NCI-H510A (cell line): ENCODE data around the gene STARD3.
"Not testable (repeated sequence)": the region's sequence is repeated elsewhere in the genome, so short reads cannot be mapped to it uniquely, and the experiment has no call there.

ENCODE experiments used
- DNase-seq: peaks from one replicate; lab custom pipeline; 2025; lab: John Stamatoyannopoulos, UW

Gene STARD3

GRCh38 chr17:39636927-39637736 lies at the start of gene STARD3:
STARD3 (plus strand) TSS chr17:39637144; CDS start chr17:39653532, 16,388 bp downstream.
- DNase-seq, result peak; percentile 90

- not testable (repeated sequence) for DNase-seq
Measured at GRCh38 chr17:39590180-39590579, 46.8 kb upstream of the STARD3 start.

GRCh38 chr17:39591958-39592954 lies 44.7 kb upstream of the STARD3 start:
- peak; percentile 64 for DNase-seq

GRCh38 chr17:39593371-39593770 lies 43.6 kb upstream of the STARD3 start:
- DNase-seq, result no peak

- no peak for DNase-seq
Measured at GRCh38 chr17:39595294-39595693, 41.6 kb upstream of the STARD3 start.

- DNase-seq, result no peak
Measured at GRCh38 chr17:39595928-39596510, 40.9 kb upstream of the STARD3 start.

- no peak for DNase-seq
Measured at GRCh38 chr17:39596543-39597267, 40.2 kb upstream of the STARD3 start.

GRCh38 chr17:39597372-39598046 lies 39.4 kb upstream of the STARD3 start:
- no peak for DNase-seq

GRCh38 chr17:39598047-39598481 lies 38.9 kb upstream of the STARD3 start:
- no peak for DNase-seq

- DNase-seq, result no peak
Measured at GRCh38 chr17:39598630-39599003, 38.3 kb upstream of the STARD3 start.

GRCh38 chr17:39599004-39599664 lies 37.8 kb upstream of the STARD3 start:
- DNase-seq, result no peak

- DNase-seq, result no peak
Measured at GRCh38 chr17:39599665-39600231, 37.2 kb upstream of the STARD3 start.

- DNase-seq, result no peak
Measured at GRCh38 chr17:39600288-39600996, 36.5 kb upstream of the STARD3 start.

GRCh38 chr17:39600997-39601597 lies 35.8 kb upstream of the STARD3 start:
- no peak for DNase-seq

- DNase-seq, result no peak
Measured at GRCh38 chr17:39601758-39602532, 35.0 kb upstream of the STARD3 start.

- no peak for DNase-seq
Measured at GRCh38 chr17:39602533-39603303, 34.2 kb upstream of the STARD3 start.

GRCh38 chr17:39603304-39604016 lies 33.5 kb upstream of the STARD3 start:
- no peak for DNase-seq
